ENCODE measurements around the gene HIC1. TPM values are rescaled to one million over a fixed set of nuclear protein-coding genes. Genes with fewer than 3 reads are reported as not detected.

The HIC1 gene
- total RNA-seq, 1 experiment from 2014 or later: 1.0 TPM

DNA sequence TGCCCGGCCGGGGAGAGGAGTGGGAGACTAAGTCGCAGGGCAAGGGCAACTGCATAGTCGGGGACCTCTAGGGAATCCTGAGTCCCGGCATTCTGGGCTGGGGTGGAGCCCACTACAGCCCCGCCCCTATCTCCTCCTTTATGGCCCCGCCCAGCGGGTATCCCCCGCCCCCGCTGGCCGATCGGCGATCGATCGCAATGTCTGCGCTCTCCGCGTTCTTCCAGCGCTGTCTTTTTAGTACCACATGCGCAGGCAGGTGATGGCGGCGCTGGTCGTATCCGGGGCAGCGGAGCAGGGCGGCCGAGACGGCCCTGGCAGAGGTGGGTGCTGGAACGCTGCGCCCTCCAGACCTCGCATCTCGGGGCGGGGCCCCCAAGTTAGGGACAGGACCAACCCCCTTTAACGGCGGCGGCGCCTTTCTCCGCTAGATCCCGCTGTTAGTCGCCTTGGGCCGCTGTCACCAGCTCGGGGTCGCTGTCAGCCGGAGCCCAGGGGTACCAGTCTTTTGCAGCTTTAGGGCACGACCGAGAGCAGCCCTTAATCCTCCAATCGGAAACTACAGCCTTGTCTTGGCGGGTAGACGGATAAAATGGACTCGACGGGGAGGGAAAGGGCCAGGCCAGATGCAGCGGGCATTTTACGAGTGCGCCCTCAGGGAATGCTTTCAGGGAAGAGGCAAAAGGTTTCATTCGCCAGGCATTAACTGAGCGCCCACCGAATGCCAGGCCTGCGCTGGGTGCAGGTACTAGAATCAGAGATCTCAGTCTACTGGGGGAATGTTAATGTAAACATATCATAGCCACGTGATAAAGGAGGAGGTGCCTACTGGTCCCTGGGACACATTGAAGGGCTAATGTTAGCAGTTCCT is 24.8 kb upstream of the HIC1 start, which contains the start of gene DPH1:
Gene DPH1 (plus strand): TSS at position 243 of the 868 bp plus-strand sequence. CDS start 17 bp downstream, at position 260.
- Mint-ChIP-seq H3K4me3 (ENCODE audit: unreplicated experiment) (peak within 1 kb of the TSS; percentile 86), H3K27ac (ENCODE audit: low read depth, unreplicated experiment) (peak within 1 kb of the TSS; percentile 74), H3K9me3 (ENCODE audit: unreplicated experiment) (no peaks in the 10 kb centered on the region), H3K36me3 (ENCODE audit: insufficient read depth, unreplicated experiment) (peaks cover 8% of the 10 kb centered on the region), H3K4me1 (ENCODE audit: insufficient read depth, unreplicated experiment) (peaks cover 5% of the 10 kb centered on the region), H3K27me3 (ENCODE audit: insufficient read depth, unreplicated experiment) (no peaks in the 10 kb centered on the region)
- no TSS peak for BruUV-seq (replicated peaks)
- ChIA-PET CTCF (interaction anchor here (0.6 to 7.4 kb wide), 5 partner anchors 42 to 313 kb away, joined by 3 to 124 read pairs (median 4); no protein-coding TSS in a partner anchor), POLR2A (interaction anchor here (0.6 to 1.6 kb wide), 5 partner anchors 11 to 313 kb away, joined by 3 to 6 read pairs (median 5); no protein-coding TSS in a partner anchor)
- peak; percentile 88 for DNase-seq (ENCODE audit: unreplicated experiment)
- TF ChIP-seq, protein P1, sequence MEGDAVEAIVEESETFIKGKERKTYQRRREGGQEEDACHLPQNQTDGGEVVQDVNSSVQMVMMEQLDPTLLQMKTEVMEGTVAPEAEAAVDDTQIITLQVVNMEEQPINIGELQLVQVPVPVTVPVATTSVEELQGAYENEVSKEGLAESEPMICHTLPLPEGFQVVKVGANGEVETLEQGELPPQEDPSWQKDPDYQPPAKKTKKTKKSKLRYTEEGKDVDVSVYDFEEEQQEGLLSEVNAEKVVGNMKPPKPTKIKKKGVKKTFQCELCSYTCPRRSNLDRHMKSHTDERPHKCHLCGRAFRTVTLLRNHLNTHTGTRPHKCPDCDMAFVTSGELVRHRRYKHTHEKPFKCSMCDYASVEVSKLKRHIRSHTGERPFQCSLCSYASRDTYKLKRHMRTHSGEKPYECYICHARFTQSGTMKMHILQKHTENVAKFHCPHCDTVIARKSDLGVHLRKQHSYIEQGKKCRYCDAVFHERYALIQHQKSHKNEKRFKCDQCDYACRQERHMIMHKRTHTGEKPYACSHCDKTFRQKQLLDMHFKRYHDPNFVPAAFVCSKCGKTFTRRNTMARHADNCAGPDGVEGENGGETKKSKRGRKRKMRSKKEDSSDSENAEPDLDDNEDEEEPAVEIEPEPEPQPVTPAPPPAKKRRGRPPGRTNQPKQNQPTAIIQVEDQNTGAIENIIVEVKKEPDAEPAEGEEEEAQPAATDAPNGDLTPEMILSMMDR (IDR thresholded peaks at IDR 0.05; ENCODE audit: unreplicated experiment): no peak
- intact Hi-C loops (cut with micrococcal nuclease): loop anchor here (1.0 to 5.0 kb wide), 2 partner anchors 122 to 313 kb away; no protein-coding TSS in a partner anchor

DNA sequence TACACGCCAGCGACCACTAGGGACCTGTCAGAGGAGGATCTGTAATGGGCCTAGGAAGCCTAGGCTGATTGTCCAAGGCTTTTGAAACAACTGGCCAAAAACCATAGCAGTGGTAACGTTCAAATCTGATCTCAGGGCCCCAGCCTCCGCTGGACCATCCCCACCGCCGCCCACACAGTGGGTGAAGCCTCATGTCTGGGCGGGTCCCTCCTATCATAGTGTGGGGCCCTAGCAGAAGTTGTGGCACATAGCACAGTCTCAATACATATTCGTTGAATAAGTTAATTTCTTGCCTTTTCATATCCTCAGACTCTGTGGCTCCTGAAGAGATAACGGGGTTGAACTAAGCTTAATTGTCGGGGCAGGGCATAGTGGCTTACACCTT is 24.1 kb upstream of the HIC1 start:
- no peak for DNase-seq (ENCODE audit: unreplicated experiment)
- intact Hi-C loops (cut with micrococcal nuclease): loop anchor here (1.0 kb wide), 1 partner anchor 122 kb away; no protein-coding TSS in a partner anchor
- TF ChIP-seq, protein P1 (IDR thresholded peaks at IDR 0.05; ENCODE audit: unreplicated experiment): peak; percentile 22
- CTCF ChIA-PET: interaction anchor here (0.6 to 2.3 kb wide), 5 partner anchors 122 to 432 kb away, joined by 3 to 10 read pairs (median 3); no protein-coding TSS in a partner anchor
- TSS peak; percentile 57 for BruUV-seq (replicated peaks)
- H3K27me3 Mint-ChIP-seq (ENCODE audit: insufficient read depth, unreplicated experiment): no peaks in the 10 kb centered on the region
- POLR2A ChIA-PET: interaction anchor here (0.6 to 2.4 kb wide), 5 partner anchors 11 to 371 kb away, joined by 3 to 10 read pairs (median 4); partner anchors contain the start of gene OVCA2
- peaks cover 8% of the 10 kb centered on the region for H3K36me3 Mint-ChIP-seq (ENCODE audit: insufficient read depth, unreplicated experiment)
- peaks cover 5% of the 10 kb centered on the region for H3K4me1 Mint-ChIP-seq (ENCODE audit: insufficient read depth, unreplicated experiment)
- H3K27ac Mint-ChIP-seq (ENCODE audit: low read depth, unreplicated experiment): peak overlapping the region; percentile 74
- H3K9me3 Mint-ChIP-seq (ENCODE audit: unreplicated experiment): no peaks in the 10 kb centered on the region
- peak overlapping the region; percentile 86 for H3K4me3 Mint-ChIP-seq (ENCODE audit: unreplicated experiment)

DNA sequence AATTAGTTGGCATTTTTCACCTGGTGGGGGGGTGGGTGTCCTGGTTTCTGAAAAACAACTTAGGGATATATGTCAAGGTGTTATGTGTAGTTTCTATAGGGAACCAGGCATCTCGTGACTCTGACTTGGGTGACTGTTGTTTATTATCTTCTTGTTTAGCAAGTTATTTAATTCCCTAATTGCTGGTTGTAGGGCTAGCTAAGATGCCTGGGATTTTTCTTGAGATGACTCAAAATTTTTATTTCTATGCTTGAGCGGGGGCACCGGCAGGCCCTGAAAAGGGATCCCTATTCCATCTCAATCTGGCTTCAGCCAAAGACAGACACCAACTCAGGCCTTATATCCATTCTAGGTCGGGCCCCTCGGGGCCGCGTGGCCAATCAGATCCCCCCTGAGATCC is 21.8 kb upstream of the HIC1 start:
- H3K4me1 Mint-ChIP-seq (ENCODE audit: insufficient read depth, unreplicated experiment): no peaks in the 10 kb centered on the region
- peaks cover 22% of the 10 kb centered on the region for H3K36me3 Mint-ChIP-seq (ENCODE audit: insufficient read depth, unreplicated experiment)
- no peak overlapping the region for H3K27ac Mint-ChIP-seq (ENCODE audit: low read depth, unreplicated experiment)
- CTCF ChIA-PET: interaction anchor here (0.5 to 2.3 kb wide), 3 partner anchors 122 to 124 kb away, joined by 4 to 10 read pairs (median 6); no protein-coding TSS in a partner anchor
- TF ChIP-seq, protein P1 (IDR thresholded peaks at IDR 0.05; ENCODE audit: unreplicated experiment): no peak
- no peak overlapping the region for H3K4me3 Mint-ChIP-seq (ENCODE audit: unreplicated experiment)
- H3K9me3 Mint-ChIP-seq (ENCODE audit: unreplicated experiment): no peaks in the 10 kb centered on the region
- no peak for DNase-seq (ENCODE audit: unreplicated experiment)
- no TSS peak for BruUV-seq (replicated peaks)
- no peaks in the 10 kb centered on the region for H3K27me3 Mint-ChIP-seq (ENCODE audit: insufficient read depth, unreplicated experiment)
- intact Hi-C loops (cut with micrococcal nuclease): no loop called here
- POLR2A ChIA-PET: interaction anchor here (0.5 to 2.4 kb wide), 2 partner anchors 8 to 66 kb away, joined by 3 to 10 read pairs; partner anchors contain the start of gene OVCA2

DNA sequence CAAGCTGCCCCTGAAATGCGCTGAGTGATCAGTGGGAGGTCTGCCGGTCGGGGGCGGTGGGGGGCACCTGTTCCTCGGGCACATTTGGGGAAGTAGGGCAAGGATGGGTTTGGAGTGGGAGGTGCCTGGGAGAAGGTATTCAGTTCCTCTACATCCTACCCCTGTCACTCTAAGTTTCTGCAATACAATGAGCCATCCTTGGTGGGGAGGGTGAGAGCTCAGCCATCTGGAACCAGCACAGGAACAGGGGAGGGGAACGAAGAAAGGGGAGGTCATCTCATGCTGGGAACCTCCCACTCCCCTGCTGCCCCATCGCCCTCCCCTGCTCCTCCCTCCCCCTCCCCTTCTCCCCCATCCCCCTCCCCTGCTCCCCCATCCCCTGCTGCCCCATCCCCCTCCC is 20.7 kb upstream of the HIC1 start:
- no peaks in the 10 kb centered on the region for H3K9me3 Mint-ChIP-seq (ENCODE audit: unreplicated experiment)
- POLR2A ChIA-PET: interaction anchor here (0.6 to 1.0 kb wide), 2 partner anchors 10 to 73 kb away, joined by 3 read pairs; no protein-coding TSS in a partner anchor
- no peaks in the 10 kb centered on the region for H3K27me3 Mint-ChIP-seq (ENCODE audit: insufficient read depth, unreplicated experiment)
- CTCF ChIA-PET: interaction anchor here (1.6 kb wide), 1 partner anchor 125 kb away, joined by 6 read pairs; no protein-coding TSS in a partner anchor
- BruUV-seq (replicated peaks): no TSS peak
- no peaks in the 10 kb centered on the region for H3K4me1 Mint-ChIP-seq (ENCODE audit: insufficient read depth, unreplicated experiment)
- peaks cover 23% of the 10 kb centered on the region for H3K36me3 Mint-ChIP-seq (ENCODE audit: insufficient read depth, unreplicated experiment)
- no peak overlapping the region for H3K27ac Mint-ChIP-seq (ENCODE audit: low read depth, unreplicated experiment)
- TF ChIP-seq, protein P1 (IDR thresholded peaks at IDR 0.05; ENCODE audit: unreplicated experiment): no peak
- no peak for DNase-seq (ENCODE audit: unreplicated experiment)
- intact Hi-C loops (cut with micrococcal nuclease): no loop called here
- H3K4me3 Mint-ChIP-seq (ENCODE audit: unreplicated experiment): no peak overlapping the region

Measured in MCF 10A (cell line).